Astrocyte (in vitro differentiated cells and primary cell): ENCODE data around the gene POLR2F. TPM values are rescaled to one million over a fixed set of nuclear protein-coding genes. Genes with fewer than 3 reads are reported as not detected.

Experiments used
- DNase-seq: peaks from one replicate; pipeline ENCODE4 v3.0.0-alpha.2; 2010; ENCODE audit warnings: low read depth
- FAIRE-seq: peaks from 2 replicates; lab custom pipeline; 2011; peaks lifted over from hg19 to GRCh38; lab: Jason Lieb, UNC
- H2AFZ ChIP-seq: 2 replicates; pipeline ENCODE4 v1.6.0; 2012; ENCODE audit warnings: low read depth, low read length, inconsistent platforms
- H3K27ac ChIP-seq: 2 replicates; pipeline ENCODE4 v1.5.1; 2011; ENCODE audit warnings: low read depth, low read length, inconsistent platforms
- H3K27me3 ChIP-seq: 2 replicates; pipeline ENCODE4 v1.6.0; 2011; ENCODE audit warnings: low read length, inconsistent platforms; ENCODE audit not compliant: insufficient read depth
- H3K36me3 ChIP-seq: 2 replicates; pipeline ENCODE4 v1.5.1; 2011; ENCODE audit warnings: low read length, inconsistent platforms; ENCODE audit not compliant: insufficient read depth
- H3K4me1 ChIP-seq: 2 replicates; pipeline ENCODE4 v1.5.1; 2011; ENCODE audit warnings: low read length, inconsistent platforms; ENCODE audit not compliant: insufficient read depth
- H3K4me2 ChIP-seq: 2 replicates; pipeline ENCODE4 v1.6.0; 2012; ENCODE audit warnings: low read length, inconsistent platforms
- H3K4me3 ChIP-seq: 2 replicates; pipeline ENCODE4 v1.5.1; 2011; ENCODE audit warnings: low read depth, mild to moderate bottlenecking, low read length, inconsistent platforms; ENCODE audit not compliant: insufficient read depth
- H3K79me2 ChIP-seq: 2 replicates; pipeline ENCODE4 v1.6.0; 2012; ENCODE audit warnings: mild to moderate bottlenecking, low read length, inconsistent platforms; ENCODE audit not compliant: insufficient read depth
- H3K9ac ChIP-seq: 2 replicates; pipeline ENCODE4 v1.6.0; 2012; ENCODE audit warnings: mild to moderate bottlenecking, low read length, inconsistent platforms
- H3K9me3 ChIP-seq: 2 replicates; pipeline ENCODE4 v1.5.1; 2012; ENCODE audit warnings: low read depth, mild to moderate bottlenecking, low read length, inconsistent platforms; ENCODE audit not compliant: insufficient read depth
- H4K20me1 ChIP-seq: 2 replicates; pipeline ENCODE4 v1.6.0; 2012; ENCODE audit warnings: low read length, inconsistent platforms; ENCODE audit not compliant: insufficient read depth
- H3K27ac Mint-ChIP-seq: one replicate; pipeline ENCODE4 v1.8.0; 2021; ENCODE audit warnings: mild to moderate bottlenecking, mixed read lengths; ENCODE audit not compliant: unreplicated experiment
- H3K27me3 Mint-ChIP-seq: one replicate; pipeline ENCODE4 v1.8.0; 2021; ENCODE audit warnings: low read depth, mixed read lengths; ENCODE audit not compliant: unreplicated experiment
- H3K36me3 Mint-ChIP-seq: one replicate; pipeline ENCODE4 v1.8.0; 2021; ENCODE audit warnings: low read depth, mixed read lengths; ENCODE audit not compliant: unreplicated experiment
- H3K4me1 Mint-ChIP-seq: one replicate; pipeline ENCODE4 v1.8.0; 2021; ENCODE audit warnings: low read depth, mixed read lengths; ENCODE audit not compliant: unreplicated experiment
- H3K4me3 Mint-ChIP-seq: one replicate; pipeline ENCODE4 v1.8.0; 2021; ENCODE audit warnings: mild to moderate bottlenecking, moderate library complexity, mixed read lengths; ENCODE audit not compliant: unreplicated experiment
- H3K9me3 Mint-ChIP-seq: one replicate; pipeline ENCODE4 v1.8.0; 2021; ENCODE audit warnings: mild to moderate bottlenecking, mixed read lengths; ENCODE audit not compliant: unreplicated experiment
- CTCF ChIP-seq: IDR thresholded peaks from 2 replicates; pipeline ENCODE4 v1.5.1; 2011; ENCODE audit warnings: low read depth, mild to moderate bottlenecking, inconsistent platforms, low read length, moderate library complexity; ENCODE audit not compliant: insufficient read depth
- EZH2 ChIP-seq: IDR thresholded peaks from 2 replicates; pipeline ENCODE4 v1.6.1; 2012; ENCODE audit warnings: mild to moderate bottlenecking, low read length, inconsistent platforms; ENCODE audit not compliant: insufficient read depth
- total RNA-seq: library from RNA; stranded (reverse); gene quantifications from 2 replicates; pipeline ENCODE4 v1.2.1, GENCODE V29; 2021

Gene POLR2F
- total RNA-seq, 1 donor from 2014 or later, result 149 TPM

- H3K9me3 ChIP-seq, result no peaks in the 10 kb centered on the region
- H3K79me2 ChIP-seq, result no peaks in the 10 kb centered on the region
- H3K4me1 Mint-ChIP-seq, result no peaks in the 10 kb centered on the region
- DNase-seq, result no peak
- TF ChIP-seq EZH2 (no peak), CTCF (no peak)
- H3K4me3 ChIP-seq, result no peak overlapping the region
- H3K4me2 ChIP-seq, result no peak overlapping the region
- peaks cover 1% of the 10 kb centered on the region for H3K36me3 Mint-ChIP-seq
- H3K27me3 ChIP-seq, result no peaks in the 10 kb centered on the region
- H4K20me1 ChIP-seq, result no peaks in the 10 kb centered on the region
- H3K36me3 ChIP-seq, result no peaks in the 10 kb centered on the region
- no peaks in the 10 kb centered on the region for H3K27me3 Mint-ChIP-seq
- no peak overlapping the region for H3K27ac ChIP-seq
- H3K9ac ChIP-seq, result no peak overlapping the region
- H3K27ac Mint-ChIP-seq, result no peak overlapping the region
- no peak for FAIRE-seq
- no peak overlapping the region for H2AFZ ChIP-seq
- no peaks in the 10 kb centered on the region for H3K9me3 Mint-ChIP-seq
- no peak overlapping the region for H3K4me3 Mint-ChIP-seq
- no peaks in the 10 kb centered on the region for H3K4me1 ChIP-seq
Measured at GRCh38 chr22:38006906-38007305, 53.4 kb downstream of the POLR2F start.

GRCh38 chr22:38007330-38007902 lies 53.9 kb downstream of the POLR2F start:
- Mint-ChIP-seq H3K36me3 (peaks cover 1% of the 10 kb centered on the region), H3K4me3 (no peak overlapping the region), H3K9me3 (no peaks in the 10 kb centered on the region), H3K27me3 (no peaks in the 10 kb centered on the region), H3K27ac (no peak overlapping the region), H3K4me1 (peaks cover under 1% of the 10 kb centered on the region)
- no peak overlapping the region for H3K4me3 ChIP-seq
- TF ChIP-seq EZH2 (no peak), CTCF (no peak)
- no peak overlapping the region for H3K4me2 ChIP-seq
- no peaks in the 10 kb centered on the region for H3K4me1 ChIP-seq
- no peak for FAIRE-seq
- H3K27me3 ChIP-seq, result no peaks in the 10 kb centered on the region
- no peak for DNase-seq
- H3K79me2 ChIP-seq, result no peaks in the 10 kb centered on the region
- H3K27ac ChIP-seq, result no peak overlapping the region
- no peak overlapping the region for H3K9ac ChIP-seq
- H3K36me3 ChIP-seq, result no peaks in the 10 kb centered on the region
- H3K9me3 ChIP-seq, result no peaks in the 10 kb centered on the region
- no peaks in the 10 kb centered on the region for H4K20me1 ChIP-seq
- H2AFZ ChIP-seq, result no peak overlapping the region

- DNase-seq, result no peak
- no peaks in the 10 kb centered on the region for H3K36me3 ChIP-seq
- no peak overlapping the region for H3K4me2 ChIP-seq
- FAIRE-seq, result no peak
- H3K27me3 ChIP-seq, result no peaks in the 10 kb centered on the region
- no peaks in the 10 kb centered on the region for H3K9me3 ChIP-seq
- TF ChIP-seq CTCF (no peak), EZH2 (no peak)
- H3K4me1 ChIP-seq, result peaks cover 6% of the 10 kb centered on the region
- H3K27me3 Mint-ChIP-seq, result no peaks in the 10 kb centered on the region
- H3K27ac ChIP-seq, result no peak overlapping the region
- H3K27ac Mint-ChIP-seq, result no peak overlapping the region
- no peaks in the 10 kb centered on the region for H3K79me2 ChIP-seq
- H3K4me1 Mint-ChIP-seq, result peaks cover 6% of the 10 kb centered on the region
- no peak overlapping the region for H3K9ac ChIP-seq
- H3K9me3 Mint-ChIP-seq, result no peaks in the 10 kb centered on the region
- no peak overlapping the region for H3K4me3 Mint-ChIP-seq
- no peaks in the 10 kb centered on the region for H4K20me1 ChIP-seq
- H3K36me3 Mint-ChIP-seq, result peaks cover 1% of the 10 kb centered on the region
- no peak overlapping the region for H2AFZ ChIP-seq
- no peak overlapping the region for H3K4me3 ChIP-seq
Measured at GRCh38 chr22:38009000-38009806, 55.7 kb downstream of the POLR2F start.
